ENCODE results near the gene KRTAP19-6. TPM values are rescaled to one million over a fixed set of nuclear protein-coding genes. Genes with fewer than 3 reads are reported as not detected.

KRTAP19-6 gene
- total and polyA plus RNA-seq, 2 donors (not counting 1 experiment from before 2014, with no cell fraction given): not detected

DNA sequence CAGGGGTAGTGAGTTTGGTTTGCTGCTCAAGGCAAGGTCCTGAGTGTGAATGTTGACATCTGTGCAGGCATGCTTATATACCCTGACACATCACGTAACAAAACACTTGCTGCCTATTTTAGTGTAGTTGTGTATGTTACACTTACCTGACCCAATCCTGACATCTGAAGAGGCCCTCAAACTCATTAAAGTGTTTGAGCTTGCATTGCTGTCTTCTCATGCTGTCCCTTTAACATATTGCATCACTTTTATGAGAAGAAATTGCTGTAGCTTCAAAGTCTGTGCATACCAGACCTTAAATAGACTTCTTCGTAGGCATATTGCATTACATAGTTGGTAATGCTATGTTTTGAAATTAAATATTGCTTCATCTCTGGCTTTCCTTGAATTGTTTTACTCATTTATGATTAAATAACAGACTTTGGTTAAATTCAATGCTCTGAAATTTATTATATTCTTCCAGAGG is 49.7 kb downstream of the KRTAP19-6 start, which contains the start of gene KRTAP19-3:
Gene KRTAP19-3 (minus strand): TSS at position 51 of the 466 bp plus-strand sequence. CDS start 56 bp downstream, outside the sequence.
- Histone ChIP-seq H3K4me2 (replicated peaks; ENCODE audit: low read depth, low read length, poor library complexity, severe bottlenecking) (no peak within 1 kb of the TSS), H3K27ac (ENCODE audit: low read length in 2 of 2) (no peak within 1 kb of the TSS), H3K4me1 (ENCODE audit: control insufficient read depth in 2 of 2, insufficient read depth in 2 of 2, low read length in 2 of 2) (no peaks in the 10 kb centered on the region), H3K9ac (ENCODE audit: low read length) (no peak within 1 kb of the TSS), H3K79me2 (ENCODE audit: control insufficient read depth, insufficient read depth, low read length) (no peaks in the 10 kb centered on the region), H3K27me3 (replicated peaks in 1 of 4; ENCODE audit: control extremely low read depth in 1 of 4, control insufficient read depth in 3 of 4, insufficient read depth in 4 of 4, low read length in 3 of 4) (no peaks in the 10 kb centered on the region), H4K20me1 (ENCODE audit: control insufficient read depth, insufficient read depth, low read length, poor library complexity, severe bottlenecking) (no peaks in the 10 kb centered on the region), H3K9me3 (ENCODE audit: control extremely low read depth in 1 of 3, control insufficient read depth in 2 of 3, insufficient read depth in 1 of 3, low read length in 2 of 3) (peaks cover 0 to 9% (median 2%) of the 10 kb centered on the region in 3 donors), H3K4me3 (ENCODE audit: control extremely low read depth in 1 of 5, extremely low read depth in 1 of 5, insufficient read depth in 1 of 5, low read depth in 2 of 5, low read length in 4 of 5) (no peak within 1 kb of the TSS), H2AFZ (ENCODE audit: insufficient read depth, low read depth, low read length, poor library complexity, severe bottlenecking) (no peak within 1 kb of the TSS), H3K36me3 (replicated peaks in 1 of 2; ENCODE audit: control extremely low read depth in 1 of 2, control insufficient read depth in 1 of 2, extremely low read depth in 1 of 2, insufficient read depth in 2 of 2, low read length in 1 of 2) (no peaks in the 10 kb centered on the region)
- TF ChIP-seq EZH2 (IDR thresholded peaks at IDR 0.05; ENCODE audit: borderline replicate concordance, insufficient read depth, low read depth, low read length, poor library complexity, severe bottlenecking): no peak
- TF ChIP-seq, protein P1, sequence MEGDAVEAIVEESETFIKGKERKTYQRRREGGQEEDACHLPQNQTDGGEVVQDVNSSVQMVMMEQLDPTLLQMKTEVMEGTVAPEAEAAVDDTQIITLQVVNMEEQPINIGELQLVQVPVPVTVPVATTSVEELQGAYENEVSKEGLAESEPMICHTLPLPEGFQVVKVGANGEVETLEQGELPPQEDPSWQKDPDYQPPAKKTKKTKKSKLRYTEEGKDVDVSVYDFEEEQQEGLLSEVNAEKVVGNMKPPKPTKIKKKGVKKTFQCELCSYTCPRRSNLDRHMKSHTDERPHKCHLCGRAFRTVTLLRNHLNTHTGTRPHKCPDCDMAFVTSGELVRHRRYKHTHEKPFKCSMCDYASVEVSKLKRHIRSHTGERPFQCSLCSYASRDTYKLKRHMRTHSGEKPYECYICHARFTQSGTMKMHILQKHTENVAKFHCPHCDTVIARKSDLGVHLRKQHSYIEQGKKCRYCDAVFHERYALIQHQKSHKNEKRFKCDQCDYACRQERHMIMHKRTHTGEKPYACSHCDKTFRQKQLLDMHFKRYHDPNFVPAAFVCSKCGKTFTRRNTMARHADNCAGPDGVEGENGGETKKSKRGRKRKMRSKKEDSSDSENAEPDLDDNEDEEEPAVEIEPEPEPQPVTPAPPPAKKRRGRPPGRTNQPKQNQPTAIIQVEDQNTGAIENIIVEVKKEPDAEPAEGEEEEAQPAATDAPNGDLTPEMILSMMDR (IDR thresholded peaks at IDR 0.05): no peak
- no peak for DNase-seq
- intact Hi-C loops (cut with micrococcal nuclease): no loop called here
- no peak for ATAC-seq (ENCODE audit: low read depth)
- Mint-ChIP-seq H3K27ac (no peak within 1 kb of the TSS), H3K4me1 (no peaks in the 10 kb centered on the region), H3K4me3 (no peak within 1 kb of the TSS), H3K27me3 (no peaks in the 10 kb centered on the region), H3K9me3 (ENCODE audit: insufficient read depth) (peaks cover 2% of the 10 kb centered on the region)
- no CpG with 5 or more reads among the region's 2 CpGs for WGBS (ENCODE audit: insufficient coverage)
- ChIA-PET POLR2A (no interaction called here), CTCF (no interaction called here)

Small RNAs within 50 kb of the gene (small RNA-seq; reads per million reads assigned to genes)
- gene AP000567.1 (ENCODE audit: insufficient read length, low read depth, low replicate concordance) (not detected), gene KRTAP19-10P (ENCODE audit: insufficient read length, low read depth, low replicate concordance) (not detected), gene KRTAP19-11P (ENCODE audit: insufficient read length, low read depth, low replicate concordance) (not detected), gene KRTAP19-9P (ENCODE audit: insufficient read length, low read depth, low replicate concordance) (not detected), gene KRTAP22-2 (ENCODE audit: insufficient read length, low read depth, low replicate concordance) (not detected)

Other genes with a start within 250 kb of the KRTAP19-6 start
- not detected in 2 replicates for gene KRTAP26-1, start 221.5 kb downstream of the KRTAP19-6 start, total RNA-seq
- gene KRTAP26-1, start 221.5 kb downstream of the KRTAP19-6 start, polyA plus RNA-seq: not detected in 2 replicates
- not detected in 2 replicates for gene KRTAP27-1, start 204.2 kb downstream of the KRTAP19-6 start, total RNA-seq
- not detected in 2 replicates for gene KRTAP27-1, start 204.2 kb downstream of the KRTAP19-6 start, polyA plus RNA-seq
- not detected in 2 replicates for gene KRTAP23-1, start 193.3 kb downstream of the KRTAP19-6 start, total RNA-seq
- gene KRTAP23-1, start 193.3 kb downstream of the KRTAP19-6 start, polyA plus RNA-seq: not detected in 2 replicates
- gene KRTAP13-2, start 169.6 kb downstream of the KRTAP19-6 start, total RNA-seq: not detected in 2 replicates
- gene KRTAP13-2, start 169.6 kb downstream of the KRTAP19-6 start, polyA plus RNA-seq: not detected in 2 replicates
- not detected in 2 replicates for gene KRTAP13-1, start 145.8 kb downstream of the KRTAP19-6 start, total RNA-seq
- gene KRTAP13-1, start 145.8 kb downstream of the KRTAP19-6 start, polyA plus RNA-seq: not detected in 2 replicates
- not detected in 2 replicates for gene KRTAP13-3, start 115.9 kb downstream of the KRTAP19-6 start, total RNA-seq
- gene KRTAP13-3, start 115.9 kb downstream of the KRTAP19-6 start, polyA plus RNA-seq: not detected in 2 replicates
- not detected in 2 replicates for gene KRTAP13-4, start 111.6 kb downstream of the KRTAP19-6 start, total RNA-seq
- not detected in 2 replicates for gene KRTAP13-4, start 111.6 kb downstream of the KRTAP19-6 start, polyA plus RNA-seq
- gene KRTAP15-1, start 101.6 kb downstream of the KRTAP19-6 start, total RNA-seq: not detected in 2 replicates
- gene KRTAP15-1, start 101.6 kb downstream of the KRTAP19-6 start, polyA plus RNA-seq: not detected in 2 replicates
- gene KRTAP19-1, start 61.5 kb downstream of the KRTAP19-6 start, total RNA-seq: not detected in 2 replicates
- not detected in 2 replicates for gene KRTAP19-1, start 61.5 kb downstream of the KRTAP19-6 start, polyA plus RNA-seq
- not detected in 2 replicates for gene KRTAP19-2, start 54.4 kb downstream of the KRTAP19-6 start, total RNA-seq
- gene KRTAP19-2, start 54.4 kb downstream of the KRTAP19-6 start, polyA plus RNA-seq: not detected in 2 replicates
- not detected in 2 replicates for gene KRTAP19-3, start 49.9 kb downstream of the KRTAP19-6 start, total RNA-seq
- not detected in 2 replicates for gene KRTAP19-3, start 49.9 kb downstream of the KRTAP19-6 start, polyA plus RNA-seq
- not detected in 2 replicates for gene KRTAP19-4, start 44.7 kb downstream of the KRTAP19-6 start, total RNA-seq
- not detected in 2 replicates for gene KRTAP19-4, start 44.7 kb downstream of the KRTAP19-6 start, polyA plus RNA-seq
- not detected in 2 replicates for gene KRTAP19-5, start 39.7 kb downstream of the KRTAP19-6 start, total RNA-seq
- not detected in 2 replicates for gene KRTAP19-5, start 39.7 kb downstream of the KRTAP19-6 start, polyA plus RNA-seq
- gene KRTAP19-7, start 19.4 kb upstream of the KRTAP19-6 start, total RNA-seq: not detected in 2 replicates
- gene KRTAP19-7, start 19.4 kb upstream of the KRTAP19-6 start, polyA plus RNA-seq: not detected in 2 replicates
- gene KRTAP22-2, start 48.5 kb upstream of the KRTAP19-6 start, total RNA-seq: not detected in 2 replicates
- gene KRTAP22-2, start 48.5 kb upstream of the KRTAP19-6 start, polyA plus RNA-seq: not detected in 2 replicates
- not detected in 2 replicates for gene KRTAP6-3, start 50.6 kb upstream of the KRTAP19-6 start, total RNA-seq
- not detected in 2 replicates for gene KRTAP6-3, start 50.6 kb upstream of the KRTAP19-6 start, polyA plus RNA-seq
- gene KRTAP6-2, start 57.0 kb upstream of the KRTAP19-6 start, total RNA-seq: not detected in 2 replicates
- gene KRTAP6-2, start 57.0 kb upstream of the KRTAP19-6 start, polyA plus RNA-seq: not detected in 2 replicates
- gene KRTAP22-1, start 59.2 kb upstream of the KRTAP19-6 start, total RNA-seq: not detected in 2 replicates
- gene KRTAP22-1, start 59.2 kb upstream of the KRTAP19-6 start, polyA plus RNA-seq: not detected in 2 replicates
- gene KRTAP6-1, start 72.1 kb upstream of the KRTAP19-6 start, total RNA-seq: not detected in 2 replicates
- gene KRTAP6-1, start 72.1 kb upstream of the KRTAP19-6 start, polyA plus RNA-seq: not detected in 2 replicates
- gene KRTAP20-1, start 74.6 kb upstream of the KRTAP19-6 start, total RNA-seq: not detected in 2 replicates
- gene KRTAP20-1, start 74.6 kb upstream of the KRTAP19-6 start, polyA plus RNA-seq: not detected in 2 replicates
- gene KRTAP20-4, start 78.8 kb upstream of the KRTAP19-6 start, total RNA-seq: not detected in 2 replicates
- not detected in 2 replicates for gene KRTAP20-4, start 78.8 kb upstream of the KRTAP19-6 start, polyA plus RNA-seq
- not detected in 2 replicates for gene KRTAP20-2, start 93.3 kb upstream of the KRTAP19-6 start, total RNA-seq
- not detected in 2 replicates for gene KRTAP20-2, start 93.3 kb upstream of the KRTAP19-6 start, polyA plus RNA-seq
- not detected in 2 replicates for gene KRTAP20-3, start 101.0 kb upstream of the KRTAP19-6 start, total RNA-seq
- not detected in 2 replicates for gene KRTAP20-3, start 101.0 kb upstream of the KRTAP19-6 start, polyA plus RNA-seq
- not detected in 2 replicates for gene KRTAP21-3, start 176.9 kb upstream of the KRTAP19-6 start, total RNA-seq
- not detected in 2 replicates for gene KRTAP21-3, start 176.9 kb upstream of the KRTAP19-6 start, polyA plus RNA-seq
- gene KRTAP21-2, start 205.4 kb upstream of the KRTAP19-6 start, total RNA-seq: not detected in 2 replicates
- not detected in 2 replicates for gene KRTAP21-2, start 205.4 kb upstream of the KRTAP19-6 start, polyA plus RNA-seq
- not detected in 2 replicates for gene KRTAP21-1, start 213.6 kb upstream of the KRTAP19-6 start, total RNA-seq
- not detected in 2 replicates for gene KRTAP21-1, start 213.6 kb upstream of the KRTAP19-6 start, polyA plus RNA-seq

Data from B cell (primary cell).